ENCODE results near the gene C22orf31. TPM values are rescaled to one million over a fixed set of nuclear protein-coding genes. Genes with fewer than 3 reads are reported as not detected.

The C22orf31 gene
- total RNA-seq, 4 donors from 2014 or later = not detected

- intact Hi-C loops (cut with DNase I) = no loop called here
- Histone ChIP-seq H3K4me3 (no peak overlapping the region), H3K27me3 (no peaks in the 10 kb centered on the region), H3K27ac (replicated peaks in 1 of 4) (no peak overlapping the region), H3K9me3 (no peaks in the 10 kb centered on the region), H3K36me3 (no peaks in the 10 kb centered on the region), H3K4me1 (no peaks in the 10 kb centered on the region)
- DNase-seq (ENCODE audit: extremely low spot score) = no peak
- no peak for TF ChIP-seq EP300 (IDR thresholded peaks at IDR 0.05)
- no peak for TF ChIP-seq POLR2A (IDR thresholded peaks at IDR 0.05; ENCODE audit: low read depth)
- TF ChIP-seq, protein P1, sequence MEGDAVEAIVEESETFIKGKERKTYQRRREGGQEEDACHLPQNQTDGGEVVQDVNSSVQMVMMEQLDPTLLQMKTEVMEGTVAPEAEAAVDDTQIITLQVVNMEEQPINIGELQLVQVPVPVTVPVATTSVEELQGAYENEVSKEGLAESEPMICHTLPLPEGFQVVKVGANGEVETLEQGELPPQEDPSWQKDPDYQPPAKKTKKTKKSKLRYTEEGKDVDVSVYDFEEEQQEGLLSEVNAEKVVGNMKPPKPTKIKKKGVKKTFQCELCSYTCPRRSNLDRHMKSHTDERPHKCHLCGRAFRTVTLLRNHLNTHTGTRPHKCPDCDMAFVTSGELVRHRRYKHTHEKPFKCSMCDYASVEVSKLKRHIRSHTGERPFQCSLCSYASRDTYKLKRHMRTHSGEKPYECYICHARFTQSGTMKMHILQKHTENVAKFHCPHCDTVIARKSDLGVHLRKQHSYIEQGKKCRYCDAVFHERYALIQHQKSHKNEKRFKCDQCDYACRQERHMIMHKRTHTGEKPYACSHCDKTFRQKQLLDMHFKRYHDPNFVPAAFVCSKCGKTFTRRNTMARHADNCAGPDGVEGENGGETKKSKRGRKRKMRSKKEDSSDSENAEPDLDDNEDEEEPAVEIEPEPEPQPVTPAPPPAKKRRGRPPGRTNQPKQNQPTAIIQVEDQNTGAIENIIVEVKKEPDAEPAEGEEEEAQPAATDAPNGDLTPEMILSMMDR (IDR thresholded peaks at IDR 0.05) = no peak
- TF ChIP-seq POLR2AphosphoS5 (IDR thresholded peaks at IDR 0.05) = no peak
- 61% methylated on average over 2 of the region's 2 CpGs for WGBS
These were observed 43.8 kb upstream of the C22orf31 start for GRCh38 chr22:29105468-29105867.

DNA sequence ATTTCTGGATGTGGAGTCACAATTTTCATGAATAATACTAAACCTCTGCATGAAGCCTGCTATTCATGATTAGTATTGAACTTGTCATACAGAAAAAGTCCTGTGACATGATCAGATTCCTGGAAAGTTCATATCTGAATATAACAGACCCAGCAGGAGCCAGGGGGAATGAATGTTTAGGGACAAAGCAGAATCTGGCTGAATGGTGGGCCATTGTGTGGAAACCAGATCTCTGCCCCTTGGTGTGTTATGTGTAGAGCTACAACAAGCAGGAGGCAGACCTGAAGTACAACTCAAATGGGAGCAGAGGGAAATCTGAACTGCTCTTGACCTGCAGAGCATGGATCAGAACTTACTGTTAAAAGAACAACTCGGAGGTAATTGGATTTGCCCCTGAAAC lies 41.5 kb upstream of the C22orf31 start:
- no peak for DNase-seq (ENCODE audit: extremely low spot score)
- no peaks in the 10 kb centered on the region for H3K27me3 ChIP-seq
- TF ChIP-seq, protein P1 (IDR thresholded peaks at IDR 0.05) = no peak
- TF ChIP-seq POLR2AphosphoS5 (IDR thresholded peaks at IDR 0.05) (no peak), EP300 (IDR thresholded peaks at IDR 0.05) (no peak), POLR2A (IDR thresholded peaks at IDR 0.05; ENCODE audit: low read depth) (no peak)
- H3K27ac ChIP-seq (replicated peaks in 1 of 4) = no peak overlapping the region
- no peaks in the 10 kb centered on the region for H3K4me1 ChIP-seq
- no peaks in the 10 kb centered on the region for H3K9me3 ChIP-seq
- intact Hi-C loops (cut with DNase I) = no loop called here
- peaks cover 0 to 14% (median 7%) of the 10 kb centered on the region in 4 donors for H3K36me3 ChIP-seq
- no peak overlapping the region for H3K4me3 ChIP-seq
- 82% methylated on average over 1 of the region's 1 CpG for WGBS

- intact Hi-C loops (cut with DNase I) = no loop called here
- 96% methylated on average over 2 of the region's 2 CpGs for WGBS
- Histone ChIP-seq H3K36me3 (peaks cover 0 to 14% (median 7%) of the 10 kb centered on the region in 4 donors), H3K4me3 (no peak overlapping the region), H3K27ac (replicated peaks in 1 of 4) (no peak overlapping the region), H3K27me3 (no peaks in the 10 kb centered on the region), H3K4me1 (peaks cover 0 to 5% (median 0%) of the 10 kb centered on the region in 4 donors), H3K9me3 (no peaks in the 10 kb centered on the region)
- TF ChIP-seq EP300 (IDR thresholded peaks at IDR 0.05) = no peak
- TF ChIP-seq POLR2AphosphoS5 (IDR thresholded peaks at IDR 0.05) = no peak
- TF ChIP-seq, protein P1 (IDR thresholded peaks at IDR 0.05) = no peak
- TF ChIP-seq POLR2A (IDR thresholded peaks at IDR 0.05; ENCODE audit: low read depth) = no peak
- DNase-seq (ENCODE audit: extremely low spot score) = no peak
These were observed 40.7 kb upstream of the C22orf31 start for GRCh38 chr22:29102300-29102699.

DNA sequence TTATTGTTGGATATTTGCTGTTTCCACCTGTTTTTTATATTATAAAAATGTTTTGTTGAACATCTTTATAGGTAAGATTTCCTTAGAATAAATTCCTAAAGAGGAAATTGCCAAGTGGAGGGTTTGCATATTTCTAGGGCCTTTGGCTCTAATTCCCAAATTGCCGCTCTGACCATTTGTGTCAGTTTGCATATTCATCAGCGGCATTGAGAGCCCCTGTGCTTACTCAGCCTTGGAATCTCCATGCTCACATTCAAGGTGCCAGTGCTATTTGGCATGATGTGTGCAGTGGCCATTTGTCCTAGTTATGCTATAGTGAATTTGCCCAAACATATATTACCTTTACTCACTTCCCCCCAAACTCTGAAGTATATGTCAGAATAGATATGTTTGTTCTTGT lies 36.7 kb upstream of the C22orf31 start:
- intact Hi-C loops (cut with DNase I) = no loop called here
- DNase-seq (ENCODE audit: extremely low spot score) = no peak

More for the DNA sequence above, 36.7 kb upstream of the C22orf31 start:
- TF ChIP-seq, protein P1 (IDR thresholded peaks at IDR 0.05) = no peak
- TF ChIP-seq EP300 (IDR thresholded peaks at IDR 0.05) (no peak), POLR2AphosphoS5 (IDR thresholded peaks at IDR 0.05) (no peak), POLR2A (IDR thresholded peaks at IDR 0.05; ENCODE audit: low read depth) (no peak)
- Histone ChIP-seq H3K4me3 (no peak overlapping the region), H3K27ac (replicated peaks in 1 of 4) (no peak overlapping the region), H3K4me1 (peaks cover 8 to 12% (median 10%) of the 10 kb centered on the region in 4 donors), H3K9me3 (no peaks in the 10 kb centered on the region), H3K27me3 (no peaks in the 10 kb centered on the region), H3K36me3 (peaks cover 0 to 22% (median 9%) of the 10 kb centered on the region in 4 donors)
- 97% methylated on average over 2 of the region's 2 CpGs for WGBS
